ENCODE measurements around the gene ARL6IP4. TPM values are rescaled to one million over a fixed set of nuclear protein-coding genes. Genes with fewer than 3 reads are reported as not detected.
"Not testable (repeated sequence)": the region's sequence is repeated elsewhere in the genome, so short reads cannot be mapped to it uniquely, and the experiment has no call there.

Gene ARL6IP4
- total RNA-seq (2014; rRNA removed; shearing (Covaris generic); ENCODE audit: low replicate concordance), result 276 and 413 TPM in 2 replicates

GRCh38 chr12:122980183-122981035 is at the start of gene ARL6IP4:
Gene ARL6IP4, plus strand, starts transcription at chr12:122980681. Its CDS starts 459 bp downstream, at chr12:122981140.
- DNase-seq, result peak; percentile 64

GRCh38 chr12:122932207-122932606 is 48.3 kb upstream of the ARL6IP4 start:
- Histone ChIP-seq H3K4me3 (no peak overlapping the region), H3K9me3 (no peaks in the 10 kb centered on the region), H3K27me3 (no peaks in the 10 kb centered on the region), H3K36me3 (no peaks in the 10 kb centered on the region)
- no peak for DNase-seq

More at GRCh38 chr12:122980183-122981035, at the start of gene ARL6IP4:
- H3K9me3 ChIP-seq, result no peaks in the 10 kb centered on the region
- H3K36me3 ChIP-seq, result peaks cover 32% of the 10 kb centered on the region
- no peaks in the 10 kb centered on the region for H3K27me3 ChIP-seq
- peak within 1 kb of the TSS; percentile 77 for H3K4me3 ChIP-seq

GRCh38 chr12:122934722-122935121 is 45.8 kb upstream of the ARL6IP4 start:
- Histone ChIP-seq H3K9me3 (no peaks in the 10 kb centered on the region), H3K4me3 (no peak overlapping the region), H3K27me3 (no peaks in the 10 kb centered on the region), H3K36me3 (no peaks in the 10 kb centered on the region)
- no peak for DNase-seq

- H3K9me3 ChIP-seq, result no peaks in the 10 kb centered on the region
- H3K4me3 ChIP-seq, result no peak overlapping the region
- no peak for DNase-seq
- H3K36me3 ChIP-seq, result no peaks in the 10 kb centered on the region
- H3K27me3 ChIP-seq, result no peaks in the 10 kb centered on the region
Observed at GRCh38 chr12:122935318-122935717, 45.2 kb upstream of the ARL6IP4 start.

- H3K27me3 ChIP-seq, result no peaks in the 10 kb centered on the region
- H3K9me3 ChIP-seq, result no peaks in the 10 kb centered on the region
- no peaks in the 10 kb centered on the region for H3K36me3 ChIP-seq
- DNase-seq, result peak; percentile 51
- no peak overlapping the region for H3K4me3 ChIP-seq
Observed at GRCh38 chr12:122937622-122938091, 42.8 kb upstream of the ARL6IP4 start.

GRCh38 chr12:122939125-122939524 is 41.4 kb upstream of the ARL6IP4 start:
- DNase-seq, result no peak
- Histone ChIP-seq H3K36me3 (no peaks in the 10 kb centered on the region), H3K9me3 (no peaks in the 10 kb centered on the region), H3K4me3 (no peak overlapping the region), H3K27me3 (no peaks in the 10 kb centered on the region)

GRCh38 chr12:122941351-122941750 is 39.1 kb upstream of the ARL6IP4 start:
- not testable (repeated sequence) for H3K9me3 ChIP-seq, H3K27me3 ChIP-seq, H3K4me3 ChIP-seq, H3K36me3 ChIP-seq
- DNase-seq, result peak; percentile 57

GRCh38 chr12:122942637-122943036 is 37.8 kb upstream of the ARL6IP4 start:
- no peak for DNase-seq
- H3K27me3 ChIP-seq, result no peaks in the 10 kb centered on the region
- no peaks in the 10 kb centered on the region for H3K9me3 ChIP-seq
- no peaks in the 10 kb centered on the region for H3K36me3 ChIP-seq
- no peak overlapping the region for H3K4me3 ChIP-seq

- DNase-seq, result no peak
- Histone ChIP-seq H3K27me3 (no peaks in the 10 kb centered on the region), H3K9me3 (no peaks in the 10 kb centered on the region)
Observed at GRCh38 chr12:122943196-122943595, 37.3 kb upstream of the ARL6IP4 start.

GRCh38 chr12:122944605-122945592 is 35.6 kb upstream of the ARL6IP4 start:
- no peaks in the 10 kb centered on the region for H3K9me3 ChIP-seq
- no peaks in the 10 kb centered on the region for H3K27me3 ChIP-seq
- peak; percentile 94 for DNase-seq
- H3K4me3 ChIP-seq, result no peak overlapping the region
- H3K36me3 ChIP-seq, result no peaks in the 10 kb centered on the region

More at GRCh38 chr12:122943196-122943595, 37.3 kb upstream of the ARL6IP4 start:
- Histone ChIP-seq H3K4me3 (no peak overlapping the region), H3K36me3 (no peaks in the 10 kb centered on the region)

- DNase-seq, result peak; percentile 99
- Histone ChIP-seq H3K27me3 (no peaks in the 10 kb centered on the region), H3K9me3 (no peaks in the 10 kb centered on the region), H3K36me3 (no peaks in the 10 kb centered on the region), H3K4me3 (no peak overlapping the region)
Observed at GRCh38 chr12:122946690-122947341, 33.7 kb upstream of the ARL6IP4 start.

GRCh38 chr12:122947352-122947792 is 33.1 kb upstream of the ARL6IP4 start:
- Histone ChIP-seq H3K27me3 (no peaks in the 10 kb centered on the region), H3K36me3 (no peaks in the 10 kb centered on the region; the same call in 1 of the 2 replicates), H3K4me3 (no peak overlapping the region), H3K9me3 (no peaks in the 10 kb centered on the region)
- DNase-seq, result no peak

GRCh38 chr12:122948605-122949004 is 31.9 kb upstream of the ARL6IP4 start:
- Histone ChIP-seq H3K27me3 (no peaks in the 10 kb centered on the region), H3K9me3 (no peaks in the 10 kb centered on the region), H3K36me3 (no peaks in the 10 kb centered on the region; the same call in 1 of the 2 replicates), H3K4me3 (no peak overlapping the region)
- DNase-seq, result no peak

GRCh38 chr12:122949405-122949804 is 31.1 kb upstream of the ARL6IP4 start:
- no peaks in the 10 kb centered on the region; the same call in 1 of the 2 replicates for H3K36me3 ChIP-seq
- no peak overlapping the region for H3K4me3 ChIP-seq
- DNase-seq, result no peak
- H3K27me3 ChIP-seq, result no peaks in the 10 kb centered on the region
- H3K9me3 ChIP-seq, result no peaks in the 10 kb centered on the region

- no peaks in the 10 kb centered on the region for H3K27me3 ChIP-seq
- no peak overlapping the region for H3K4me3 ChIP-seq
- H3K9me3 ChIP-seq, result no peaks in the 10 kb centered on the region
- H3K36me3 ChIP-seq, result no peaks in the 10 kb centered on the region; the same call in 1 of the 2 replicates
- DNase-seq, result no peak
Observed at GRCh38 chr12:122949816-122950675, 30.4 kb upstream of the ARL6IP4 start.

All from MG63 (cell line).